NCI-H345 (cell line): ENCODE results near the gene DYNC2LI1.

Experiments
- DNase-seq: peaks from one replicate; lab custom pipeline; 2025; lab: John Stamatoyannopoulos, UW

The DYNC2LI1 gene

GRCh38 chr2:43763091-43763490 is 10.7 kb upstream of the DYNC2LI1 start:
- no peak for DNase-seq

GRCh38 chr2:43764086-43764705 is 9.6 kb upstream of the DYNC2LI1 start:
- DNase-seq: no peak

- no peak for DNase-seq
Observed at GRCh38 chr2:43766006-43766405, 7.8 kb upstream of the DYNC2LI1 start.

DNA sequence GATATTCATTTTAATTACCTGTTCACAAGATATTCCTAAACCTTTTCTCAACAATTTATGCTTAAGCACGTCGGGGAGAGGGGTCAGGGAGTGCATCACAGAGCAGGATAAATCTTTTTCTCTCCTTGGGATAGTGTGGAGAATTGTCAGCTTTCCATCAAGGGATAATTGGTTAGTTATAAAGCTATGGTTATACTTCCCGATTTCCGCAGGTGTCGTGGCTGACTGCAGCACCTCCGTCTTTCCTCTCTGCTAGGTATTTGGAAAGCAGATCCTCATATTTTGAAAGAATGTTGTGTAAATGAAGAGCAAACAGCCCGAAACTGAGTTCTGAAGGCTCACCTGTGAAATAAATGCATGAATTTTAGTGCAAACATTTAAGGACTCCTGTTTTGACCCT is 778 bp downstream of the DYNC2LI1 start:
- no peak for DNase-seq

DNA sequence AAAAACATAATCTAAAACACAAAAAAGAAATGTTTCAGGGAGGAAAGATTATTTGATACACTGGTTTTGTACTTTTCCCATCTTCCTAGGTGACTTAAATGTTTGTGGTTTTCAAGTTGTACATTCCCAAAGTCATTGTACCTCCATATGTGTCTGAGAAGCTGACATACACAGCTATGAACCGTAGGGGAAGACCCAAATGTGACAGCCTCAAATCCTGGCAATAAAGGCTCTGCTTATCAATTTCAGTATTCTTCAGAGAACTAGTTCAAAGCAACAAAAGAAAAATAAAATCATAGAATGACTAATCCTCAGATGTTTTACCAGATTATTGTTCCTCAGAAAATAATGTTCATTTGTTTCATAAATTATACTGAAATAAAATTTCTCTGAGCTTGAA is 2.5 kb downstream of the DYNC2LI1 start:
- no peak for DNase-seq

DNA sequence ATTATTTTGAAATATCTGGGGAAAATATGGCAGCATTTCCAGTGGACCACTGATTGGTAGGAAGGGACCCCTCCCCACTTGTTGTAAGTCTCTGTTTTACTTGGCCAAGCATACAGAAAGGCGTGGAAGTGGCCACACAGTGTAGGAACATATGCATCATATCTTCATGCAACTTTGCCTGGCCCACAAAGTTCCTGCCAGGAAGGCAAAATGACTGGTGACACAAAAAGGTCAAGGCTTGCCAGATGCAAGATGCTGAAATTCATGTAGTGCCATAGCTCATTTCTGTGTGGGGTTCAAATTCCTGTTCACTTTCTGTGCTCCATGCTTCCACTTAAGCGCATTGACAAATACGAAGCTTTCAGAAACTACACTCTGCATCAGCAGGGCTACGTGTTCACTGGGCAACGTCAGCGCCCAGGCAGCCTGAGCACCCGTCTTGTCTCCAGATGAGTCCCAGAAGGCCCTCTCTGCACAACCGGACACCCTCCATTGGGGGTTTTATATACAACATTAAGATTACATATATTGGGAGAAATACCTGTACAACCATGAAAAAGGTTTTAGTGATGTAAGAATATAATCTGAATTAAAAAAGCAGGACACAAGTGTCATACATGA is 3.6 kb downstream of the DYNC2LI1 start:
- no peak for DNase-seq

GRCh38 chr2:43778233-43778632 is 4.4 kb downstream of the DYNC2LI1 start:
- no peak for DNase-seq

DNA sequence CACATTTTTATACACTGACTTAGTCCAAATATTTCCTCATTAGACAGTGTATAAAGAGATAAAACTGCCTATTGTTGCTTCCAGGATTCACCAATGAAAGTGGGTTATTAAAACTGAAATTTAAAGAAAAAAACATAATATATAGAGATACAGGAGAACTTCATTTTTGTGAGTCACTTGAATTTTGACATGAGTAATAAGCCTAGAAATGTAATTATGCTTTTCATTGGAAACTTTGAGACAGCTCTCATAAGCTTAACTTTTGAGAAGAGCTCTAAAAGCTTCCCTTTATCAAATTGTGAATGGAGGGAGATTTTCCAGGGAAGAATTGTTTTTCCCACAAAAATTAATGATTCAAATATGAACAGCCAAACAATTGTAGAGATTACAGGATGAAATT is 14.1 kb downstream of the DYNC2LI1 start:
- DNase-seq: no peak

- DNase-seq: no peak
Observed at GRCh38 chr2:43788646-43789045, 14.8 kb downstream of the DYNC2LI1 start.

DNA sequence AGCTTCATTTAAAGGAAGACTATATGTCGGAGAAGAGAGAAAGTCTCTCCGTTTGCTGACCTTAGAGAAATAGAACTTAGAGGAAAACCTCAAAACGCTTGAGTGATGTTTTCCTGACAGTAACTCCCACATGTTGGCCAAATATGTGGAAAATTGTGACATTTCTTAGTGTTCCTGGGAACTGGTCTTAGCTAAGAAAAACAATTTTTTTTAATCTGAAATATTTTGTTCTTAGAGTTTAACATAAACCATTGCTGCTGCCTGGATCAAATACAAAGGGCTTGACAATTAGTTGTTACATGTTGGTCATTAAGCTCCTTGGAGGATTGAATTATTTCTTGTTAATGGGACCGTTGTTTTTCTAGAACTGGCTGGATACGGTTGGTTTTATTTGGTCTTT is 16.3 kb downstream of the DYNC2LI1 start:
- DNase-seq: no peak

DNA sequence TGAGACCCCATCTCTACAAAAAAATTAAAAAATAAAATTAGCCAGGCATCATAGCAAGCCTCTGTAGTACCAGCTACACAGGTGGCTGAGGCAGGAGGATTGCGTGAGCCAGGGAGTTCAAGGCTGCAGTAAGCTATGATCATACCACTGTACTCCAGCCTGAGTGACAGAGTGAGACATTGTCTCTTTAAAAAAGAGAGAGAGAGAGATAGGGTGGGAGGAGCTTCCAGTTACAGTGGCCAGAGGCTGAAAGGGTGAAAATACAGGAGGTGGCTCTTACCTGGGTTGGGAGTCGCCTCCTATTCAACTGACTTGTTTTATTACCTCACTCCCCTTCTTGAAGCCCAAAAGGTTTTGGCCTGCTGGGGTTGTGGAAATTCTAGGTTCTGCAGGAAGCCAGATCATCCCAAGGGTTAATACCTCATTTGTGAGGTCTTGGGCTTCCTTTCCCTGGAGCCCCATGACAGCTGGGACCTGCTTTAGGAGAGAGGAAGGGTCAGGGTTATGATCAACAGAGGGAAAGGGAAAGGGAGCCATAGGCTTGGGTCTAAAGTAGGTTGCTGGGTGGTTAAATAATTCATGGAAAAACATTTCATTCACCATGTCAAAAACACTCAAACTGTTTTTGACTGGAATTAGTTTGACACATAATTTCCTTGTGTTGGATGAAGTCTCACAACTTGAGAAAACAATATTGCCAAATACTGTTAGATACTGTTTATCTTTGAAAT is 17.4 kb downstream of the DYNC2LI1 start:
- no peak for DNase-seq

DNA sequence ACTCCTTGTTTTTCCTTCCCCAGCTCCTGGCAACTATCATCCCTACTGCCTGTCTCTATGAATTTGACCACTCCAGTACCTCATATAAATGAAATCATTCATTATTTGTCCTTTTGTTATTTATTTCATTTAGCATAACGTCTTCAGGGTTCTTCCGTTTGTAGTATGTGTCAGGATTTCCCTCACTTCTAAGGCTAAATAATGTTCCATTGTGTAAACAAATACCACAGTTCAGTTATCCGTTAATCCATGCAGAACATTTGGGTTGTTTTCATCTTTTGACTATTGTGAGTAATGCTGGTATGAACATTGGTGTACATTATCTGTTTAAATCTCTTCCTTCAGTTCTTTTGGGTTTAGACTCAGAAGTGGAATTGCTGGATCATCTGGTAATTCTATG is 18.8 kb downstream of the DYNC2LI1 start:
- DNase-seq: no peak

- no peak for DNase-seq
Observed at GRCh38 chr2:43794956-43795355, 21.1 kb downstream of the DYNC2LI1 start.

DNA sequence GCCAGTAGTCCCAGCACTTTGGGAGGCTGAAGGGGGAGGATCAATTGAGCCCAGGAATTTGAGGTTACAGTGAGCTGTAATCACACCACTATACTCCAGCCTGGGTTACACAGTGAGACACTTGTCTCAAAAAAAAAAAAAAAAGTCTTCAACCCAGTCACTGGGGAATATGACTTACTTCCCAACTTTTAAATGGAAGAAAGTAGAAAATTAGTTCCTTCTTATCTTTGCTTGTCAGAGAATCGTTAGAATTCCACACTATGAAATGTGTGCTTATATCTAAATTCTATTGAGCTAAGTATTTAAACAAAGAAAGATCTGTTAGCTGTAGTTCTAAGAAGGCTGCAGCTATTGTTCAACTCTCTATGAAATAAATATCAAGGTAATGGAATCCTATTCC is 22.4 kb downstream of the DYNC2LI1 start:
- DNase-seq: no peak

DNA sequence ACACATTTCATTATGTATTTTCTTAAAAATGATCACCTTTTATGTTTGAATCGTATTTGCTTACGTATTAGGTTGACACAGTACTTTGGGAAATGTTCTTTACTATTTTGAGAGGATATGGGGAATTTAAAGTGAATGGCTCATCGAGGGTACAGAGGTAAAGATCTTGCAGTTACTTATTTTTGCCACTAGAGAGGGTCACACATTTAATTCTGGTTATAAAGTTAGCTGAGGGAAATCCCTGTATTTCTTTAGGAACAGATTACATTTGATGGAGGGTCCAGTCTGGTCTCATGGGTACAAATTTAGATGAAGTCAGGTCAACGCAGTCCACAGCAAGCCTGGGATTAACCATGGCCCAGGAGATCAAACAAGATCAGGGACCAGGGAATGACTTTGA is 24.5 kb downstream of the DYNC2LI1 start:
- DNase-seq: no peak

DNA sequence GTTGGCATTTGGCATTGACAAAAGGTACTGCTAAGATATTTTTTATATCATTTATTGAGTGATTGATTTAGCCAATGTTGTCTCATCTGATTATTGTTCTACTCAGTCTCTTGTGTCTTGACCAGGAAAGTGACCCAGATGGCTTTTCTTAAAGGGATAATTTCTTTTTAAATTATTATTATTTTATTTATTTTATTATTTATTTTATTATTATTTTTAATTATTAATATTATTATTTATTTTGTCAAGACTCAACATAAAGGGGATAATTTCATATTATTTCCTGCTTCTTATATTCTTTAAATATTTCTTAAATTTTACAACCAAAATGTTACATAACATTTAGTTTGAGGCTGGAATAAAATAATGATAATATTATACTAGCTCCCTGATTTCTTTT is 27.1 kb downstream of the DYNC2LI1 start:
- no peak for DNase-seq

DNA sequence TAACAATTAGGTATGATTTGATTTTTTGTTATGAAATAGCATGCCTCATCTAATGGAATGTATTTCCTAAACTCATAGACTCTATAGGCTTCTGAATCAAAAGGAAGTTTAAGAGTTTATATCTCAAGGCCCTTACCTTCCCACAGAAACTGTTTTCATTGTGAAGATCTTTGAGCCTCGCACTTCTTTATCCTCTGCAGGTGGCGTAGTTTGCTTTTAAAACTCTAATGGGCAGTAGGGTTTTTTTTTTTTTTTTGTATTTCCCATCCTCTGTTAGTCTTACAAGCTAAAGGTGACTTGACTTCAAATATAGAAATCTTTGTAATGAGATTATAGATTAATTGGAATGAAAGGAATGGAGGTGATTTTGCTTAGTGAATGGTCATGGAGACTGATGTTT is 28.3 kb downstream of the DYNC2LI1 start:
- no peak for DNase-seq

DNA sequence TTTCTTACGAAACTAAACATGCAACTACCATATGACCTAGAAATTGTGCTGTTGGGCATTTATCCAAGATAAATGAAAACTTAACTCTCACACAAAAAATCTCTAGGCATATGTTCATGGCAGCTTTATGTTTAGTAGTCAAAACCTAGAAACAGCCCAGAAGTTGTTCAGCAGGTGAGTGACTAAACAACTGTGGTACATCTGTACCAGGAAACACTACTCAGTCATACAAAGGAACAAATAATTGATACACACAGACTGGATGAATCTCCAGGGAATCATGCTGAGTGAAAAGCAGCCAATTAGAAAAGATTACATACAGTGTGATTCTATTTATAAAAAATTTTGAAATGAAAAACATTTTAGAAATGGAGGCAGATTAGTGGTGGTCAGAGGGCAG is 29.3 kb downstream of the DYNC2LI1 start:
- no peak for DNase-seq

GRCh38 chr2:43806719-43807031 is 32.8 kb downstream of the DYNC2LI1 start:
- no peak for DNase-seq

GRCh38 chr2:43810452-43810851 is 36.6 kb downstream of the DYNC2LI1 start:
- no peak for DNase-seq

GRCh38 chr2:43810888-43811287 is 37.0 kb downstream of the DYNC2LI1 start:
- DNase-seq: no peak

GRCh38 chr2:43812006-43812405 is 38.2 kb downstream of the DYNC2LI1 start:
- DNase-seq: no peak

GRCh38 chr2:43812947-43813346 is 39.1 kb downstream of the DYNC2LI1 start:
- DNase-seq: no peak

DNA sequence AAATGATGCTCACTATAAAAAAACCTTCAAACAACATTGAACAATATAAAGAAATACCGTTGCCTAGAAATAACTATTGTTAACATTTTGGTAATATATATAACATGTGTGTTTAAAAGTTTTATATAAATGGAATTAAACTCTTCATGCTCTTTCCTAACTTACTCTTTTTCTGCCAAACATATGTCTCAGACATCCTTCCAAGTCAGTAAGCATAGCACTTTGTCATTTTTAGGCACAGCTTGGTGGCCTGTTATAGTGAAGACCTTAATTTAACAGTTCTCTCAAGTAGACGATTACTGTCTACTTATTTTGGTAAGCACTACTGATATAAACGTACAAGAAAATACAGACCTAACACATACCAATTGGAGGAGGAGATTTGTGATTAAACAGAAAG is 40.9 kb downstream of the DYNC2LI1 start:
- DNase-seq: no peak
